PC-3 (cell line): ENCODE data around the gene CMBL. TPM values are rescaled to one million over a fixed set of nuclear protein-coding genes. Genes with fewer than 3 reads are reported as not detected.

Experiments
- ATAC-seq: fragments of 200-7000 bp; cut with Tn5 transposase; 2 replicates; pipeline ENCODE4 v1.9.1; 2020; ENCODE audit warnings: mild to moderate bottlenecking, moderate library complexity
- BruUV-seq: library from RNA; stranded (reverse); fragments of 400-500 nt; replicated peaks from 2 replicates; lab custom pipeline; 2021; lab: Mats Ljungman, UMichigan
- CTCF ChIA-PET: fragments of 300-600 bp; sonication (Branson Sonifier 250); formaldehyde crosslinking; loops from one replicate; lab custom pipeline; 2022; ENCODE audit warnings: antibody characterized with exemption; lab: Charles Lee
- POLR2A ChIA-PET: fragments of 300-600 bp; sonication (Branson Sonifier 250); formaldehyde crosslinking; loops from one replicate; lab custom pipeline; 2022; ENCODE audit warnings: antibody characterized with exemption; ENCODE audit not compliant: unreplicated experiment; lab: Charles Lee
- DNase-seq: peaks from one replicate; pipeline ENCODE4 v3.0.0-alpha.2; 2015
- H2AFZ ChIP-seq: fragments of 300-600 bp; sonication (generic); 2 replicates; pipeline ENCODE4 v1.6.0; 2016; ENCODE audit warnings: antibody characterized with exemption, low read length
- H3F3A ChIP-seq: fragments of 300-600 bp; sonication (generic); one replicate; pipeline ENCODE4 v1.6.0; 2017; ENCODE audit warnings: antibody characterized with exemption, low read length, control low read depth, mild to moderate bottlenecking; ENCODE audit not compliant: unreplicated experiment
- H3K27ac ChIP-seq: fragments of 300-600 bp; sonication (generic); 2 replicates; pipeline ENCODE4 v1.5.1; 2016; ENCODE audit warnings: mild to moderate bottlenecking, low read length
- H3K27me3 ChIP-seq: fragments of 300-600 bp; sonication (generic); 2 replicates; pipeline ENCODE4 v1.6.1; 2016; ENCODE audit warnings: low read length, mixed read lengths
- H3K36me3 ChIP-seq: fragments of 300-600 bp; sonication (generic); 2 replicates; pipeline ENCODE4 v1.6.1; 2016; ENCODE audit warnings: low read depth, mixed run types, low read length, mixed read lengths
- H3K4me1 ChIP-seq: fragments of 300-600 bp; sonication (generic); 2 replicates; pipeline ENCODE4 v1.5.1; 2016; ENCODE audit warnings: low read length; ENCODE audit not compliant: insufficient read depth
- H3K4me2 ChIP-seq: fragments of 300-600 bp; sonication (generic); 2 replicates; pipeline ENCODE4 v1.6.0; 2016; ENCODE audit warnings: low read length
- H3K4me3 ChIP-seq: fragments of 300-600 bp; sonication (generic); 2 replicates; pipeline ENCODE4 v1.5.1; 2016; ENCODE audit warnings: mild to moderate bottlenecking, low read length, mixed read lengths
- H3K79me2 ChIP-seq: fragments of 300-600 bp; sonication (generic); 2 replicates; pipeline ENCODE4 v1.6.1; 2017; ENCODE audit warnings: low read length, mixed read lengths
- H3K9ac ChIP-seq: fragments of 300-600 bp; sonication (generic); 2 replicates; pipeline ENCODE4 v1.6.0; 2016; ENCODE audit warnings: mild to moderate bottlenecking, low read length
- H3K9me2 ChIP-seq: fragments of 300-600 bp; sonication (generic); replicated peaks from 2 replicates; pipeline ENCODE4 v1.6.1; 2016; ENCODE audit warnings: mixed run types, low read length, mixed read lengths
- H3K9me3 ChIP-seq: fragments of 300-600 bp; sonication (generic); 2 replicates; pipeline ENCODE4 v1.6.1; 2016; ENCODE audit warnings: low read length, mixed read lengths
- H4K20me1 ChIP-seq: fragments of 300-600 bp; sonication (generic); 2 replicates; pipeline ENCODE4 v1.6.1; 2016; ENCODE audit warnings: low read length, mixed read lengths
- CTCF ChIP-seq: fragments of 300-600 bp; sonication (generic); conservative IDR thresholded peaks from 2 replicates; pipeline ENCODE4 v1.5.1; 2017; ENCODE audit warnings: antibody characterized with exemption, low read depth, mild to moderate bottlenecking, low read length
- EZH2 ChIP-seq: fragments of 300-600 bp; sonication (generic); IDR thresholded peaks from one replicate; pipeline ENCODE4 v1.6.1; 2017; ENCODE audit warnings: antibody characterized with exemption, mild to moderate bottlenecking, low read length; ENCODE audit not compliant: unreplicated experiment
- EZH2phosphoT487 ChIP-seq: fragments of 300-600 bp; sonication (generic); IDR thresholded peaks from 2 replicates; pipeline ENCODE4 v1.6.1; 2018; ENCODE audit warnings: mild to moderate bottlenecking, antibody characterized with exemption, low read length, borderline replicate concordance
- intact Hi-C: fragments of 100-400 bp; cut with micrococcal nuclease; formaldehyde crosslinking; loops from 2 replicates; pipeline ENCODE4 v1.9.0; 2023
- total RNA-seq: library from RNA; depleted of rRNA; stranded (reverse); fragments of >200 nt; gene quantifications from 2 replicates; pipeline ENCODE4 v1.2.3, GENCODE V29; 2014

Gene CMBL
- total RNA-seq, 1 experiment from 2014 or later = 35.7 TPM

- H3K9ac ChIP-seq = no peak overlapping the region
- no peaks in the 10 kb centered on the region for H3K79me2 ChIP-seq
- H3K4me2 ChIP-seq = no peak overlapping the region
- no peaks in the 10 kb centered on the region for H4K20me1 ChIP-seq
- intact Hi-C loops = no loop called here
- H3K4me3 ChIP-seq = no peak overlapping the region
- no peaks in the 10 kb centered on the region for H3K4me1 ChIP-seq
- H3K9me3 ChIP-seq = no peaks in the 10 kb centered on the region
- ChIA-PET POLR2A (no interaction called here), CTCF (no interaction called here)
- no peaks in the 10 kb centered on the region for H3K9me2 ChIP-seq
- no peak overlapping the region for H2AFZ ChIP-seq
- ATAC-seq = no peak
- H3K27ac ChIP-seq = no peak overlapping the region
- DNase-seq = peak; percentile 33
- H3K27me3 ChIP-seq = no peaks in the 10 kb centered on the region
- no TSS peak for BruUV-seq
- no peaks in the 10 kb centered on the region for H3K36me3 ChIP-seq
- H3F3A ChIP-seq = no peaks in the 10 kb centered on the region
- TF ChIP-seq EZH2 = no peak
- TF ChIP-seq CTCF = no peak
- TF ChIP-seq EZH2phosphoT487 = no peak
Observed at GRCh38 chr5:10343486-10343885, 35.8 kb upstream of the CMBL start.

- DNase-seq (no peak), ATAC-seq (no peak)
- no TSS peak for BruUV-seq
Observed at GRCh38 chr5:10339958-10340357, 32.3 kb upstream of the CMBL start.

More at GRCh38 chr5:10339958-10340357, 32.3 kb upstream of the CMBL start:
- Histone ChIP-seq H3K9me3 (no peaks in the 10 kb centered on the region), H3K9me2 (no peaks in the 10 kb centered on the region; the same call in 1 of the 2 replicates), H3K27me3 (no peaks in the 10 kb centered on the region), H3K9ac (no peak overlapping the region), H2AFZ (no peak overlapping the region), H3K27ac (no peak overlapping the region), H3F3A (no peaks in the 10 kb centered on the region), H3K36me3 (no peaks in the 10 kb centered on the region), H4K20me1 (no peaks in the 10 kb centered on the region), H3K4me1 (no peaks in the 10 kb centered on the region), H3K79me2 (no peaks in the 10 kb centered on the region), H3K4me3 (no peak overlapping the region), H3K4me2 (no peak overlapping the region)
- intact Hi-C loops = no loop called here
- ChIA-PET CTCF (no interaction called here), POLR2A (no interaction called here)
- no peak for TF ChIP-seq CTCF
- no peak for TF ChIP-seq EZH2
- no peak for TF ChIP-seq EZH2phosphoT487
